Upper lobe of left lung (tissue), 4 donors: ENCODE data around the gene PTPN2.

ENCODE experiments used
- EP300 ChIP-seq, 4 donors: sonication (generic); formaldehyde crosslinking; IDR thresholded peaks; one replicate each; pipeline ENCODE4 v1.5.1; 2017; ENCODE audit warnings: antibody characterized with exemption in 4 of 4, control low read depth in 2 of 4
- POLR2AphosphoS5 ChIP-seq, 2 donors: sonication (generic); formaldehyde crosslinking; IDR thresholded peaks; one replicate each; pipeline ENCODE4 v1.5.1; 2017; ENCODE audit warnings: antibody characterized with exemption in 2 of 2
- TF ChIP-seq, protein P1 (sequence below), 6 experiments: fragments of 450-650 bp in 4 of 6; fragments of 200-600 bp in 2 of 6; sonication (generic) in 2 of 6; IDR thresholded peaks; one replicate each; pipeline ENCODE4 v1.5.1; 2016 to 2019; ENCODE audit warnings: antibody characterized with exemption in 6 of 6

DNA sequence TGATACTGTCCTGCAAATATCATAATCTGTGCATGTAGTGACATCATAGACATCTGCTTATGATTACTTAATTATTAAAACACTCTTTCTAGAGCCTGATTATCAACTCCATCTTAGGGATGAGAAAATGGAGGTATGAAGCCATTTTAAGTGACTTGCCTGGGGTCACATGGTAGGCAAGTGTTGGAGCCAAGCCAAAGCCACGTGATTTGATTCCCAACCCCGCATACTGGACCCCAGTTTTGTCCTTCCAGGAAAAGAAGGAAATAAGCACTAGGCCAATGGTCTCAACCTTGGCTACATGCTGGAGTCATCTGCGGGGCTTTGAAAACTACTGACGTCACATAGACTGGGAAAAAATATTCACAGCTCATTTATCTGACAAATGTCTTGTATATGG lies 44.2 kb upstream of the PTPN2 start:
- TF ChIP-seq POLR2AphosphoS5 (IDR thresholded peaks at IDR 0.05) (no peak), EP300 (IDR thresholded peaks at IDR 0.05) (no peak)
- TF ChIP-seq, protein P1, sequence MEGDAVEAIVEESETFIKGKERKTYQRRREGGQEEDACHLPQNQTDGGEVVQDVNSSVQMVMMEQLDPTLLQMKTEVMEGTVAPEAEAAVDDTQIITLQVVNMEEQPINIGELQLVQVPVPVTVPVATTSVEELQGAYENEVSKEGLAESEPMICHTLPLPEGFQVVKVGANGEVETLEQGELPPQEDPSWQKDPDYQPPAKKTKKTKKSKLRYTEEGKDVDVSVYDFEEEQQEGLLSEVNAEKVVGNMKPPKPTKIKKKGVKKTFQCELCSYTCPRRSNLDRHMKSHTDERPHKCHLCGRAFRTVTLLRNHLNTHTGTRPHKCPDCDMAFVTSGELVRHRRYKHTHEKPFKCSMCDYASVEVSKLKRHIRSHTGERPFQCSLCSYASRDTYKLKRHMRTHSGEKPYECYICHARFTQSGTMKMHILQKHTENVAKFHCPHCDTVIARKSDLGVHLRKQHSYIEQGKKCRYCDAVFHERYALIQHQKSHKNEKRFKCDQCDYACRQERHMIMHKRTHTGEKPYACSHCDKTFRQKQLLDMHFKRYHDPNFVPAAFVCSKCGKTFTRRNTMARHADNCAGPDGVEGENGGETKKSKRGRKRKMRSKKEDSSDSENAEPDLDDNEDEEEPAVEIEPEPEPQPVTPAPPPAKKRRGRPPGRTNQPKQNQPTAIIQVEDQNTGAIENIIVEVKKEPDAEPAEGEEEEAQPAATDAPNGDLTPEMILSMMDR (IDR thresholded peaks at IDR 0.05), result no peak
